Measurements from ENCODE around the gene TRIM54. TPM values are rescaled to one million over a fixed set of nuclear protein-coding genes. Genes with fewer than 3 reads are reported as not detected.
A peak's percentile ranks its signal among the peaks of the same experiment; 100 is the strongest.

TRIM54 gene
- total RNA-seq, 2 donors from 2014 or later: 0.86 to 2.2 TPM

DNA sequence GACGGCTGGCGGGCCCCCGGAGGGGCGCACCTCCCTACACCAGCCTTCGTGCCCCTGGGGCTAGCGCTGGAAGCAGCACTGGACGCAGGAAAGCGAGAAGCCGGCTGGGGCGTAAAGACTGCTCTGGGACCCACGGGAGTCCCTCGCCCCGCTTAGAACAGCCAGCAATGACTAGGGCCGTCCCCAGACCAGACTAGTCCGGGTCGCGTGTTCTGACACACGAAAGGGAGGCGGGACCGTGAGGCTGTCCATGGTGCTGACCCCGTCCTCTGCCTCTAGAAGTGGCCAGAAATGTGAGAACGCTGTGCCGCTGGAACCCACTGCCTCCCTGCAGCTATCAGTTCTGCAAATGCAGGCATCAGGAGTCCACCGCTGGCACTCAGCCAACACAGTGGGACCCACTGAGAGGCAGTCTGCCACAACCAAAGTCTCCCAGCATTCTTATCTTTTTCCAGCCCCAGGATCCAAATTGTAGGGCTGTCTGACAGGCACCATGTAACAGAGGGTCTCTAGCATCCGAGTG is 26.2 kb downstream of the TRIM54 start, which contains the start of gene UCN:
Gene UCN, minus strand, starts transcription at position 87 of the 523 bp plus-strand sequence. CDS start 550 bp downstream, outside the sequence.
- Histone ChIP-seq H3K9ac (ENCODE audit: extremely low read depth, low read length, poor library complexity, severe bottlenecking) (no peak within 1 kb of the TSS), H3K27ac (ENCODE audit: low read depth, low read length) (no peak within 1 kb of the TSS), H3K36me3 (ENCODE audit: control insufficient read depth, insufficient read depth, low read length) (no peaks in the 10 kb centered on the region), H3K4me1 (ENCODE audit: control insufficient read depth, insufficient read depth, low read length) (peaks cover 6% of the 10 kb centered on the region), H3K4me3 (ENCODE audit: low read length) (peak within 1 kb of the TSS; percentile 36), H3K9me3 (ENCODE audit: control insufficient read depth, low read length) (no peaks in the 10 kb centered on the region), H3K27me3 (ENCODE audit: control insufficient read depth, insufficient read depth, low read length, poor library complexity, severe bottlenecking) (peaks cover 57% of the 10 kb centered on the region)
- H3K27ac Mint-ChIP-seq: no peak within 1 kb of the TSS
- TF ChIP-seq, protein P1, sequence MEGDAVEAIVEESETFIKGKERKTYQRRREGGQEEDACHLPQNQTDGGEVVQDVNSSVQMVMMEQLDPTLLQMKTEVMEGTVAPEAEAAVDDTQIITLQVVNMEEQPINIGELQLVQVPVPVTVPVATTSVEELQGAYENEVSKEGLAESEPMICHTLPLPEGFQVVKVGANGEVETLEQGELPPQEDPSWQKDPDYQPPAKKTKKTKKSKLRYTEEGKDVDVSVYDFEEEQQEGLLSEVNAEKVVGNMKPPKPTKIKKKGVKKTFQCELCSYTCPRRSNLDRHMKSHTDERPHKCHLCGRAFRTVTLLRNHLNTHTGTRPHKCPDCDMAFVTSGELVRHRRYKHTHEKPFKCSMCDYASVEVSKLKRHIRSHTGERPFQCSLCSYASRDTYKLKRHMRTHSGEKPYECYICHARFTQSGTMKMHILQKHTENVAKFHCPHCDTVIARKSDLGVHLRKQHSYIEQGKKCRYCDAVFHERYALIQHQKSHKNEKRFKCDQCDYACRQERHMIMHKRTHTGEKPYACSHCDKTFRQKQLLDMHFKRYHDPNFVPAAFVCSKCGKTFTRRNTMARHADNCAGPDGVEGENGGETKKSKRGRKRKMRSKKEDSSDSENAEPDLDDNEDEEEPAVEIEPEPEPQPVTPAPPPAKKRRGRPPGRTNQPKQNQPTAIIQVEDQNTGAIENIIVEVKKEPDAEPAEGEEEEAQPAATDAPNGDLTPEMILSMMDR (conservative IDR thresholded peaks at IDR 0.05): no peak
- H3K4me1 Mint-ChIP-seq: peaks cover 2% of the 10 kb centered on the region
- H3K9me3 Mint-ChIP-seq: no peaks in the 10 kb centered on the region
- peaks cover 9% of the 10 kb centered on the region for H3K36me3 Mint-ChIP-seq (ENCODE audit: low read depth)
- H3K27me3 Mint-ChIP-seq (ENCODE audit: insufficient read depth): peaks cover 53% of the 10 kb centered on the region
- 14 to 17% methylated on average over 19 to 25 of the region's 25 CpGs for WGBS, 2 experiments (ENCODE audit: insufficient coverage in 1 of 2, insufficient read length in 1 of 2)
- H3K4me3 Mint-ChIP-seq: peak within 1 kb of the TSS; percentile 35
- DNase-seq: peak; percentile 92

DNA sequence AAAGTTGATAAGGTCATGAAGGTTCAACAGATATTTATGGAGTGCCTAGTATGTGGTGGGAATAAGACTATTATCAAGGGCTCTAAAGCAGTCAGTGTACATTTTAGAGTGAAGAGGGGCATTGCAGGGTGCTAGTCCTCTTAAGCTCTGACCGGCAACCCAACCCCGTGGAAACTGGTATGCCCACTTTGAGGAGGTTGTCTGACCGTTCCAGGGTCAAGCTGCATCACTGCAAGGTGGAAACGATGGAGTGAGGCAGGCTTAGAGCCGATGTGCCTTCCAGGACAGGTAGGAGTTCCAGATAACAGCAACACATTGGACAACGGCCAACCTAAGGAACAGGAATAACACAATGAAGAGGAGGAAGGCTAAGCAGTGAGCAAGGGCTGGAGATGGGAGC is 27.4 kb downstream of the TRIM54 start:
- Mint-ChIP-seq H3K36me3 (ENCODE audit: low read depth) (peaks cover 9% of the 10 kb centered on the region), H3K4me1 (peaks cover 2% of the 10 kb centered on the region), H3K9me3 (no peaks in the 10 kb centered on the region), H3K27me3 (ENCODE audit: insufficient read depth) (peaks cover 49% of the 10 kb centered on the region), H3K4me3 (no peak overlapping the region), H3K27ac (no peak overlapping the region)
- H3K4me3 ChIP-seq (ENCODE audit: low read length): no peak overlapping the region
- no peak overlapping the region for H3K27ac ChIP-seq (ENCODE audit: low read depth, low read length)
- H3K4me1 ChIP-seq (ENCODE audit: control insufficient read depth, insufficient read depth, low read length): peaks cover 6% of the 10 kb centered on the region
- H3K36me3 ChIP-seq (ENCODE audit: control insufficient read depth, insufficient read depth, low read length): no peaks in the 10 kb centered on the region
- no peaks in the 10 kb centered on the region for H3K9me3 ChIP-seq (ENCODE audit: control insufficient read depth, low read length)
- WGBS, 2 experiments (ENCODE audit: insufficient coverage in 1 of 2, insufficient read length in 1 of 2): 96 to 99% methylated on average over 6 of the region's 6 CpGs
- peaks cover 51% of the 10 kb centered on the region for H3K27me3 ChIP-seq (ENCODE audit: control insufficient read depth, insufficient read depth, low read length, poor library complexity, severe bottlenecking)
- TF ChIP-seq, protein P1 (conservative IDR thresholded peaks at IDR 0.05): no peak
- no peak overlapping the region for H3K9ac ChIP-seq (ENCODE audit: extremely low read depth, low read length, poor library complexity, severe bottlenecking)
- no peak for DNase-seq

DNA sequence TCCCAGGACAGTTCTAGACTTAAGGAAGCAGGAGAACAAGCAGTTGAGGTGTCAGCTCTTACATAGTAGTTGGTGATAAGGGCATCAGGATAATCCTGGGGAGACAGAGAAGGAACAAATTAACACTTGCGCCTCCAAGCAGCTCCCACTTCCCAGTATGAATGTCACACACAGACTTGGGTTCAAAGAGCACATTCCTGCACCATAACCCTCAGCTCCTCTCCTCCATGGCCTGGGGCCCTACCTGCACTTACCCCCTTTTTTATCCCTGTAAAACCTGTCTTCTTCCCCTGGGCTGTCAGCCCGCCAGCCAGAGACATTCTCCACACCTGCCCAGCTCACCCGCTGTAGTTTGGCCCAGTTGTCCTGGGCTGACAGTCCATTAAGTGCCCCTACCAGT is 29.9 kb downstream of the TRIM54 start:
- H3K4me3 Mint-ChIP-seq: no peak overlapping the region
- H3K27ac ChIP-seq (ENCODE audit: low read depth, low read length): no peak overlapping the region
- H3K4me1 ChIP-seq (ENCODE audit: control insufficient read depth, insufficient read depth, low read length): peaks cover 4% of the 10 kb centered on the region
- no peak overlapping the region for H3K4me3 ChIP-seq (ENCODE audit: low read length)
- WGBS, 2 experiments (ENCODE audit: insufficient coverage in 1 of 2, insufficient read length in 1 of 2): 94 to 100% methylated on average over 1 to 3 of the region's 3 CpGs
- H3K9ac ChIP-seq (ENCODE audit: extremely low read depth, low read length, poor library complexity, severe bottlenecking): no peak overlapping the region
- H3K27ac Mint-ChIP-seq: no peak overlapping the region
- H3K9me3 Mint-ChIP-seq: no peaks in the 10 kb centered on the region
- peaks cover 26% of the 10 kb centered on the region for H3K27me3 ChIP-seq (ENCODE audit: control insufficient read depth, insufficient read depth, low read length, poor library complexity, severe bottlenecking)
- DNase-seq: no peak
- TF ChIP-seq, protein P1 (conservative IDR thresholded peaks at IDR 0.05): no peak
- H3K27me3 Mint-ChIP-seq (ENCODE audit: insufficient read depth): peaks cover 24% of the 10 kb centered on the region
- H3K36me3 Mint-ChIP-seq (ENCODE audit: low read depth): peaks cover 9% of the 10 kb centered on the region
- H3K9me3 ChIP-seq (ENCODE audit: control insufficient read depth, low read length): no peaks in the 10 kb centered on the region
- H3K4me1 Mint-ChIP-seq: peaks cover 2% of the 10 kb centered on the region
- H3K36me3 ChIP-seq (ENCODE audit: control insufficient read depth, insufficient read depth, low read length): no peaks in the 10 kb centered on the region
